ENCODE results near the gene DUSP2.
"Not testable (repeated sequence)": the region's sequence is repeated elsewhere in the genome, so short reads cannot be mapped to it uniquely, and the experiment has no call there.

Gene DUSP2

DNA sequence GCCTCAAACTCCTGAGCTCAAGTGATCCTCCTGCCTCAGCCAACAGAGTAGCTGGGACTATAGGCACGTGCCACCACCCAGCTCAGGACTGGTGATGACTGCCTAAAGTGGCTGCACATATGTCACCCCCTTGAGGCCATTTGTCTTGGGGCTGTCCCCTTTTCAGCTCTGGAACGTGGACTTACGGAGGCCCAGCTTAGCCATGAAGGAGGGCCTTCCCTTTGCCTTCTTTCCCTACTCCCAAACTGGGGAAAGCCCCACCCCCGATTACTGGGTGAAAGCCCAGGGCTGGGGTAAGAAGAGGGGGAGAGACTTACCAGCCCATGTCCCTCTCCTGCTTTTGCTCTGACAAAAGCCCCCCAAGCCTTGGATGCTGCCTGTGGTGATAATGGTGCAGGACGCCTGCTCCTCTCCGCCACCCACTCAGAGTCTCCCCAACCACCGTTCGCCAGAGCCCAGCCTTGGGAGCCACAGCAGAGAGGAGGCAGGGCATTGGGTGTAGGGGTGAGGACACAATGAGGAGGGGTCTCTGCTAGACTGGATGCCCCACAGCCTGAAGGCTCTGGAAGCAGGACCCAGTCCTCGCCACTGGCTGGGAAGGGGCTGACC, 2.5 kb upstream of the DUSP2 start:
- ATAC-seq (no peak), DNase-seq (peak; percentile 67)

DNA sequence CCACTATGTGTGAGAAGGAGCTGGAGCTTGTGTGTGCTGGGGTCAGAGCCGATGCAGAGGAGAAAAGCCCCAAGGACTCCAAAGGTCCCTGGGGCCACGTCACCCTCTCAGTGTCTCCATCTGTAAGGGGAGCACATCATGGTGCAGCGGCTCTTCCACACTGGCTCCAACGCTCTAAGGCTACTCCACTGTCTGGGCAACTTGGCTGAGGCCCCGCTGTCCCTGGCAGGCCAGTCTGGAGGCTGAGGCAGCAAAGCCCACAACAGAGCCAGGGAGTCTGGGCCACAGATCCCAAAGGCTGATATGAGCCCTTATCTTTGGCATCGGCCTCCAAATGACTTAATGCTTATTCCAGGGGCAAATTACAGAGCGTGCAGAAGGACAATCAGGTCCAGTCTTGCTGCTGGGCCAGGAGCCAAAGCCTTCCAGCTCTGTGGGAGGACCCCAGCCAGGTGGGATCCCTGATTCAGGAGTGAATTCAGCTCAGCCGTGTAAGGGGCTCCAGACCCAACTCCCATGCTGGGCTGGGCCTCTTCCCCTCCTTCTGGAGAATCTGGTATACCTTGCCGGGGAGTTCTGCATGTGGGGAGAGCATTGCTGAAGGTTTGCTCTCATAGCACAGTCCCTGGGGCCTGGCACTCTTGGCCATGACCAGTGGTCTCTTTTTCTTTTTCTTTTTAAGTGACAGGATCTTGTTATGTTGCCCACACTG, 1.8 kb upstream of the DUSP2 start:
- peak; percentile 29 for DNase-seq
- ATAC-seq: no peak

DNA sequence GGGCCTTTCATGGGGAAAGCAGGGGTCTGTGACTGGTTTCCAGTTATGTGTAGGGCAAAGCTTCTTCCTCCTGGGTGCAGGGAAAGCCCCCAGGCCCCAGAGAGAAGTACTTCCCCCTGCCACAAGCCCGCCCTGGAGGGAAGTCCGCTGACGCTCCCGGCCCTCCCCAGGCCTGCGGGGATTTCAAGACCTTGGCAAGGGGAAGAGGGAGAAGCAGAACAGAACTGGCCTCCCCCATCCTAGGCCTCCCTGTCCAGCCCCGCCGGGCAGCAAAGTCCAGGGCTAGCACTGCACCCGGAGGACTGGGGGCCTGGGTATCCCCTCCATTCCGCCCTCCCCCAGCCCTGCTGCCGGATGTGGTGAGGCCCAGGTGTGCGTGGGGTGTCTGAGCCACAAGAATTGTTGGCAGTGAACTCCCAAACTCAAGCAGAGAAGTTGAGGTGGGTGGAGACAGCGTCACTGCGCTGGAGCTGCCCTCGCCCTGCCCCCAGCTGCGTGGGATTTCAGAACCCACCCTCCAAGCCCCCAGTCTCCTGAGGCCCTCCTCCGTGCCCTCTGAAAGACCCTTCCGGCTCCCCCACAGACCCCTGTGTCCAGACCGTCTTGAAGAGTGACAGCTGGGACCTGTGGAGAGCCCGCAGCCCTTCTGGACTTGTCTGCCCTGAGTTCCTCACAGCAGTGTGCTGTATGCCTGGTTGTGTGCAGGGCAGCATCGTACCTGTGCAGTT, 1.1 kb upstream of the DUSP2 start:
- ATAC-seq: peak; percentile 14
- DNase-seq: peak; percentile 91

DNA sequence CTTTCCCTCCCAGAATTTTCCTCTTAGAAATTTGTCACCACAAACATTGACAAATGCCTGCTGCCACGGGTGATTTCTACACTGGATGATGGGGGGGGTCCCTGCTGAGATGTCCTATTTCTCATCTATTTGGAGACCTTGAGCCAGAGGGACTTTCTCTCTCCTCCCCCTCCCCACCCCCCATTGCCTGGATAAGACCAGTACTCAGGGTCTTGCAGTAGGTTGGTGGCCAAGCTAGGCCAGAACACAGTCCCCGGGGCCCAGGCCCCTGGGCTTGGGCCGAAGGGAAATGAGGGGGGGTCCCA, 560 bp upstream of the DUSP2 start:
- no peak for ATAC-seq

DNA sequence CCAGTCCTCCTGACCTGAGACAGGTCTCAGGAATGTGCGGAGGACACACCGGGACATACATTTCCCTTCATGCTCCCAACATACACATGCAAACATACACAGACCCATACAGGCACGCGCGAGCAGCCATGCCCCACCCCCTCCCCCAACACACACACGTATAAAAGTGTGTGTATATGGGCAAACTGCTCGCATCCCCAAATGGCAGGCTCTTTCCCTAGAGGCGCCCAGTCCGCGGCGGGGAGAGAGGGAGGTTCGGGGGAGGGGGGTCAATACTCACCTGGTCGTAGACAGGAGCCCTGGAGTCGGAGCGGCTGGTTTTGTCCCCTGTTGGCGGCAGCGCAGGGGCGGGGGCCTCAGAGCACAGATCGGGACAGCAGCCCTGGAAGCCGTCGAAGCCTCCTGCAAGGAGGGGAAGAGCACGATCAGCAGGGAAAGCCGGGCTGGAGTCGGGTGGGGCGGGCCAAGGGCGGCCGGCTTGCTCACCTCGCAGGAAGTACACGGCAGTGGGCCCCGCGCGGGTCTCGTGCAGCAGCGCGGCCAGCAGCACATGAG, 682 bp downstream of the DUSP2 start:
- ATAC-seq (no peak), DNase-seq (peak; percentile 57)

More for the DNA sequence above, 560 bp upstream of the DUSP2 start:
- no peak for DNase-seq

DNA sequence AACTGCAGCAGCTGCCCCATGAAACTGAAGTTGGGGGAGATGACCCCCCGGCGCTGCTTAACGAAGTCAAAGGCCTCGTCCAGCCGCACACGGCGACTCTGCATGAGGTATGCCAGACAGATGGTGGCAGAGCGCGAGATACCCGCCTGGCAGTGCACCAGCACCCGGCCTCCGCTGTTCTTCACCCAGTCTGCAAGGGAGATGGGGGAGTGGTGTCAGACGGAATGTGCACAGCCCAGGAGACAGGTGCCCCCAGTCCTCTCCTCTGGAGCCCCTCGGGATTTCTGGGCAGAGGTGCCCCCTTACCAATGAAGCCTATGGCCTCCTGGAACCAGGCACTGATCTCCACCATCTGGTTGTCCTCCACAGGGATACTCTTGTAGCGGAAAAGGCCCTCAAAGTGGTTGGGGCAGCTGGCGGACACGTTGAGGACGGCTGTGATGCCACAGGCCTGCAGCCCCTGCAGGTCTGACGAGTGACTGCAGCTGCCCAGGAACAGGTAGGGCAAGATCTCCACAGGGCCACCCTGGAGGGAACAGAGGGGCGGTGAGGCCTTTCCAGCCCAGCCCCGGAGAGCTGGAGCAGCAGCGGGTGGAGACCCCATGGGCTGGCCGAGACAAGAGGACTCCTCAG, 1.3 kb downstream of the DUSP2 start:
- peak; percentile 48 for DNase-seq

DNA sequence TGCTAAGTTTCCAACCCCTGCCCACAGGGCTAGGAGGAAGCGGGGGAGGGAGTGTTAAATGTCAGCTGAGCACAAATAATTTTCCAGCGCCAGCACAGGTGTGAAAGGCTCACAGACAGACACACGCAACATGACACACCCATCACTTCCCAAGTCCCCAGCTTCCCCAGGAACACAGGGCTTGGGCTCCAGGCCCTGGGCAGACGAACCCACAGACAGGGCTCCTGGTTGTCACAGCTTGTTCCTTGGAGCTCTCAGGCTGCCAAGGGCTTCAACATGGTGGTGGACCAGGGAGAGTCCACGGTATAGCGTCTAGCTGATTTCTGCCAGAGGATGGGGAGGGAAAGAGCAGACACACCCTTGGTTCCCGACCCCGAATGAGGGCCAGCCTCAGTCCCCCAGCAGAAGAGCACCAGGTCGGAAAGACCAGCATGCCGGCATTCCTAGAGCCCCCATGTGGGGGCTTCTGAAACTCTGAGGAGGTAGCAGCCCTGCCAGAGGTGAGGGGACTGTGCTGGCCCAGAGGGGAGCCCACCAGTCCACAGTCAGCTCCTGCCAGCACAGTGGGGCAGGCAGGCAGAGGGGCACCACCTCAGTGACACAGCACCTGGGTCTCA, 1.9 kb downstream of the DUSP2 start:
- DNase-seq: peak; percentile 45
- no peak for ATAC-seq

More for the DNA sequence above, 1.3 kb downstream of the DUSP2 start:
- no peak for ATAC-seq

DNA sequence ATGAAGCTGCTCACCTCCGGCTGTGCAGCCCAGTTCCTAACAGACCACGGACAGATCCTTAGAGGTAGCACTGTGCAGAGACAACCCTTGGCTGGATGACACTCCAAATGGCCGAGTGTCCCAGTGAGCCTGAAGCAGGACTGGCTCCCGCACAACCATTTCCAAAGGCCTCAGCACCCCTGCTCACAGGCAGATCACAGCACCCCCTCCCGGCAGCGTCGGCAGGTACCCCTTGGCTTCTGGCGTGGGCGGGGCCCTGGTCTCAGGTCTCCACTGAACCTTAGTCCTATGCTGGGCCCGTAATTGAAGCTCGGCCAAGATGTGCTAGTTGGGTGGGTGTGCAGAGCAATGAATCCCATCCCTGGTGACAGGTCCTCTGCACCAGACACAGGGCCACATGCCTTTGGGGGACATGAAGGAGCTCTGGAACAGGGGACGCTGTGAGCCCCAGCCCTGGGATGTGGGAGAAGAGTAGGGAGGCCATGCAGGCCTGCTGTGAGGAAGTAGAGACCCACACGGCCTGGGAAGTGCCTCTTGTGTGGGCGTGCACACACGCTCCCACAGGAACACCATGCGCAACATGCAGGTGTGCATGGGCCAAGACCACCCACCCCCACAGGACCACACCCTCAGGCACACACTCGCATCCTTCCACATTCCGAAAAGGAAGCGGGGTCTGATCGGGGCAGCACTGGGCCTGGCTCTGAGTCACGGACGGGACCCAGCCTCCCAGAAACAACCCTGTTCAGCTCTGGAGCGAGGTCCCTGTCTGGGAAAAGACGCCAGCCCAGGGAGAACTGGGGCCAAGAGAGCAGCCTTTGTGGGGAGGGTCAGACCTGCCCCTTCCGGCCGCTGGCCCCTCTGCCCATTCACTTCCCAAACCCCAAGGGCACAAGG, 2.8 kb downstream of the DUSP2 start:
- ATAC-seq (peak; percentile 16), DNase-seq (peak; percentile 89)

DNA sequence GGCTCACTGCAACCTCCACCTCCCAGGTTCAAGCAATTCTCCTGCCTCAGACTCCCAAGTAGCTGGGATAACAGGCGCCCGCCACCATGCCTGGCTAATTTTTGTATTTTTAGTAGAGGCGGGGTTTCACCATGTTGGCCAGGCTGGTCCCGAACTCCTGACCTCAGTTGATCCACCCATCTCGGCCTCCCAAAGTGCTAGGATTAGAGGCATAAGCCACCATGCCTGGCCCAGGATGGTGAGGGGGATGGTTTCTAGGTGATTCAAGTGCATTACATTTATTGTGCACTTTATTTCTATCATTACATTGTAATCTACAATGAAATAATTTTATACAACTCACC, 3.6 kb downstream of the DUSP2 start:
- ATAC-seq, DNase-seq: not testable (repeated sequence)

DNA sequence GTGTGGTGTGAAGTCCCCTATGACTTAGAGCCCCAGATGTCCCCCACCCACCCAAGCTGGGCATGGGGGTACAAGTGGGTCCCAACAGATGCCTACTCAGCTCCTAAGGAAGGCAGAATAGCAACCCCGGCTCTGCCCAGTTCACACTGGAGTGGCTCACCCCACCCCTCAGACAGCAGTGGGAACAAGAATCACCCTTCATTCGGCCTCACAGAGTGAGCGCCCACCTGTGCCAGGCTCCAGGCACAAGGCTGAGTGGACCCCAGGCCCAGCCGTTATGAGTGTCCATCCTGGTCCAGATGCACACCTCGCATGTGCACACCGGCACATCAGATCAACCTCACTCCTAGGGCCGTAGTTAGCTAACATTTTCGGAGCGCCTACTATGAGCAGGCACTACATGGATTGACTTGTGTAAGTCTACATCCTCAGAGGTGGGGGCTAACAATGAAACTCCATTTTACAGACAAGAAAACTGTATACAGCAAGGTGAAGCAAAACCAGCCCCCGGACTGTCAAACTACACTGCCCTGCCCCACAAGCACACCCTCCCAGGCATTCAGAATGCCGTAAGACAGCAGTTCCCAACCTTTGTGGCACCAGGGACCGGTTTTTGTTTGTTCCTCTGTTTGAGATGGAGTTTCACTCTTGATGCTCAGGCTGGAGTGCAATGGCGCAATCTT, 4.2 kb downstream of the DUSP2 start:
- DNase-seq: no peak
- no peak for ATAC-seq

DNA sequence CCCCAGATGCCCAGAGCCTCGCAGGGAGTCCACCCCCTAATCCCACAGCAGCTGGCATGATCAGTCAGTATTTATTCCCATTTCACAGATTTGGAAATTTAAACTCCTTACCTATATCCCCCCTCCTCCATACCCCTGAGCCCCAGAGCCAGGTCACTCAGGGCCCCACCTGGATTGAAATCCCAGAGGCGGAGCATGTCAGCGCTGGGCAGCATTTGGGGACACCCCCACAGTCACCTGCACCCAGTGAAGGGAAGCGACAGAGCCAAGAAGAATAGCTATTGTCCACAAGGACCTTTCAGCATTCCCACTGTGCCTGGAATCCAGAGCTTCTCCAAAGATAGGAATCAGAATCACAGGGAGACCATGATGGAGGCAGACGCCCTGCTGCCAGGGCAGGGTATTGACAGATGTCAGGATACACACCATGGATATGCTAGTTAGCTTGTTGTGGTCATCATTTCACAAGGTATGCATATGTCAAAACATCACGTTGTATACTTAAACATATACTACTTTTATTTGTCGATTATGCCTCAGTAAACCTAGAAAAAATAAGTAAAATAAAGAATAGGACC, 6.0 kb downstream of the DUSP2 start:
- no peak for DNase-seq
- no peak for ATAC-seq

DNA sequence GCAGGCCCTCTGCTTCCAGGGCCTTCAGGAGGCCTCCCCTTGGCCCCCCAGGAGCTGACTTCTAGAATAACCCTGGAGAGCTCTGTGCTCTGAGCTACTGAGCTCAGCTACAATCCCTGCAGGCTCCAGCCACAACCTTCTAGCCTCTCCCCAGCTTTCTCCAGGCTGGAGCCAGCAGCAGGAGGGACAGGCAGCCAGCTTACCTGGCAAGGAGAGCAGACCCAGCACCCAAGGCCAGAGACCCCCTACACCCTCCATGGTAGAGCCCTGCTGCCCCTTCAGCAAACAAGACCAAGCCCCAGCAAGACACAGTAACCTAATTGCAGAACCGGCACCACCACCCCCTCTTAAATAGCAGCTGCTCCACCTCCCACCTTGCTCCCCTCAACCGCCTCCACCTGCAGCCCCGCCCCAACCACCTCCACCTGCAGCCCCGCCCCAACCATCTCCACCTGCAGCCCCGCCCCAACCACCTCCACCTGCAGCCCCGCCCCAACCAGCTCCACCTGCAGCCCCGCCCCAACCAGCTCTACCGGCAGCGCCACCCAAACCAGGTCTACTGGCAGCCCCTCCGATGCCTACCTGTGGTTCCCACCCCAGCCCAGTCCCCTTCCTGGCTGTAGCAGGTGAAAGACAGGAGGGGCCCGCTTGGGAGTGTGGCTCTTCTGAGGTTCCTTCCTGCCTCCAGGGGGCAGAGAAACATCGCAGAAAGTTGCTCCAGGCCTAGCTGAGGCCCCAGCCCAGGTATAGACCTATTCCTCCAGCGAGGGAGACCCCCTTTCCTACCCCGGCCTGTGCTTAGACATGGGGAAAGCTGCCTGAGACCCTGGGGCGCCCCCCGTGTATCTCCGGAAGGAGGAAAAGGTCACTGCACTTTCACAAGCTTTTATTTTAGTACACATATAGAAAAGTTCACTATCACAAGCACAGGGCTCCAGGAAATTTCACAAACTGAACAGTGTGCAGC, 6.8 kb downstream of the DUSP2 start, which contains the start of gene ASTL:
Gene ASTL (minus strand): TSS at position 324 of the 967 bp plus-strand sequence. CDS start 66 bp downstream, at position 258.
- peak; percentile 58 for ATAC-seq

DNA sequence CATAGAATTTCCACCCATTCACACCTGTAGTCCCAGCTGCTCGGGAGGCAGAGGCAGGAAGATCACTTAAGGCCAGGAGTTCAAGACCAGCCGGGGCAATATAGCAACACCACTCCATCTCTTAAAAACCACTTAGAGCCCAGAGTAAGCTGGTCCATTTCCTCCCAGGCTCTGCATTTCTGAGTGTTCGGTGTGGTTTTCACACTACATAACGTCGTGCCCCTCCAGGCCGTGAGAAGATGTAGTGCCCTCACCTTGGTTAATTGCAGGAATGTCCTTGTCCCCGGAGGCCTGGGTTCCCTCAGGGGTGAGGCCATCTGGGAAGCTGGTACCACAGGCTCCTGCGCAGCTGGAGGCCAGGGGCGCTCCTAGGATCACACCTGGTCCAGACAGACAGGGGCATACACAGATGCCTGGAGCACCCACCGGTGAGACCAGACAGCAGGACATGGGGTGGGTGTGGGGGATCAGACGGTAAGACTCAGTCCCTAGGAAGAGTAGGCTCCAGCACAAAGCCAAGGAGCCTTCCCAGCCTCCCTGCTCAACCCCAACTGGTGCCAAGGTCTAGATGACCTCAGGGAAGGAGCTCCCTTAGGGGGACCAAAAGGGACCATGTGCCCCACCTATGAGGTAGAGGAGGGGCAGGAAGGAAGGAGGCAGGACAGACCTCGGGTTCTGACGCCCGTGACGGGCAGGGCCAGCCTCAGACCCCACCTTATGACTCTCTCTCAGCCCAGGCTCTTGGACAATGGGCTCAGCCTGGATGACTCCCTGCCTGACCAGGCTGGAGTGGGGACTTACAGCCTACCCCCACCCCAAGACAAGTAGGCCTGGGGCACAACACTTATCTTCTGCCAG, 7.7 kb downstream of the DUSP2 start:
- ATAC-seq: no peak
- DNase-seq: no peak

More for the DNA sequence above, 6.8 kb downstream of the DUSP2 start, which contains the start of gene ASTL:
- peak; percentile 75 for DNase-seq

DNA sequence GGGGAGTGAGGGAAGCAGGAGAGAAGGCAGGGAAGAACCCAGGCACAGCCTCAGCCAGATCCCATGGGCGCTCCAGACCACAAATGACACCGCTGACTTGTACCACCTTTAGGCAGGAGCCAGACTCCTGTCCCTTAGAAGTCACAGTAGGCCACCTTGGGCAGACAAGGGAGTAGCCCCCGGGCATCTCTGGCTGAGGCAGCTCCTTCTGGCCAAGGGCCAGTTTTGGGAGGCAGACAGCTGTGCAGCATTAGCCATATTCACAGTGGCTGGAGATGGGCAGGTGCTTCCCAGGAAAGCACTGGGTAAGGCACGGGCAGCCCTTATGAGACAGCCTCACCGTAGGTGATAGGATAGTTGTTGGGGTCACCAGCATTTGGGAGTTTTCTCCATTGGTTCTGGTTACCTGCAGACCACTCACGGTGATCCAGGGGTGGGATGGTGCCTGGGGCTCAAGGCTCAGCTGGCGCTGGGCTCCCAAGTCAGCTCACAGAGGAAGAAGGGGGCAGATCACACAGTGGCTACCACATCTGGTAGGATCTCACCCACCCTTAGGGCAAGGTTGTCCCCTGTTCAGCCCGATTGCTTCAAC, 9.0 kb downstream of the DUSP2 start:
- ATAC-seq: no peak
- DNase-seq: no peak

DNA sequence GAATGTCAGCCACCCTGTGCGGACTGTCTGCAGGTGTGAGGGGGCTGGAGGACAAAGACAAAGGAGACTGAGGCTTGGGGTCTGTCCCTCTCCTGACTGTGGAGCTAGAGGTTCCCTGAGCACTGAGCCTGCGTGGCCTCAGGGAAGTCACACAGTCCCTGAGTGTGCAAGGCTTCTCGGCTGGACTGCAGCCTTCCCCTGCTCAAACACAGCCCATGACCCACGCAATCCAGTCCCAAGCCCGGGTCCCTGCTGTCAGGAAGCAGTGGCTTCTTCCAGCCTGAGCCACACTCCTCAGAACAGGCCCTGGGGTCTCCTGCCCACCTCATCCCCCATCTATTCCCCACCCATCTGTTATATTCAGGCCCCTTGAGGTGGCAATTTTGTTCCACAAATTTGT, 9.6 kb downstream of the DUSP2 start:
- no peak for DNase-seq
- no peak for ATAC-seq

DNA sequence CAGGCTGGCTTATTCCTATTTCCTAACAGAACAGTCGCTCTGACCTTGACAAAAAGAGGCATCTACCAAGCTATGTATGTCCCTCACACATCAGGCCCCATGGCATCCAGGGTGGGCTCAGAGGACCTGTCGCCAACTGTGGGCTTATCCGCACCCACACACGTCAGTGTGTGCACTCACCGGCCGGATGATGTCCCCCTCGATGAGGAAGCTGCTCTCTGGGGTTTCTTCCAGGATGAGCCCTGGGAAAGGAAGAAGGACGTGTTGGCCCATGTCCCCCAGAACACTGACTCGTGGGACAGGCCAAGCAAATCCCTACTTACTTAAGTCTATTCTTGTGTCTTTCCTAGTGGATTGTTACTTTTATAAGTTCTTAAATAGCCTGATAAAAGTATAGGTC, 10.1 kb downstream of the DUSP2 start:
- no peak for DNase-seq
- no peak for ATAC-seq

DNA sequence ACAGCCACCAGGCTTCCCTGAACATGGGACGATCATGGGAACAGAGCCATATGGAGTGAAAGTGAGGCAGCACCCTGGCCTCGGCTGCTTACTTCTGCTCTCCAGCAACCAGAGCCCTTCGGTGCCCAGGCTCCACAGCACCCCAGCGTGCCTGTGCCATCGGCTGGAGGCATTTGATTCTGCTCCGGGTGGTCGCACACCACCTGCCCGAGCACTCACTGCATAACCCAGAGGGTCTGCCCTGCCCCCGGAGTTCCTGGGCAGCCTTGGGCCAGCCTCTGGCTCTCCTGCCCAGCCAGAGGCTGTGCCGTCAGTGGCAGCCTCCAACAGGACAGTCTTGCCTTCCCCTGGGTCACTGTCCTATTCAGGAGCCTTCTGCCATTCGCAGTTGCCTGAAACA, 10.8 kb downstream of the DUSP2 start:
- DNase-seq: no peak
- no peak for ATAC-seq

All from stimulated activated naive CD8-positive, alpha-beta T cell treated with anti-CD3 and anti-CD28 coated beads, Interleukin-15, Interleukin-2, amounts not matched to agents 100 U/mL and 50 U/mL, for 24 hours (primary cell).